ENCODE results near the gene CMSS1.
"Not testable (repeated sequence)": the region's sequence is repeated elsewhere in the genome, so short reads cannot be mapped to it uniquely, and the experiment has no call there.

CMSS1 gene

GRCh38 chr3:100081986-100082692 is 264.5 kb downstream of the CMSS1 start:
- no peak for DNase-seq (ENCODE audit: low read depth, low spot score)

- DNase-seq (ENCODE audit: low read depth, low spot score): no peak
These were observed 265.1 kb downstream of the CMSS1 start for GRCh38 chr3:100082714-100083113.

- no peak for DNase-seq (ENCODE audit: low read depth, low spot score)
These were observed 265.5 kb downstream of the CMSS1 start for GRCh38 chr3:100083209-100083608.

GRCh38 chr3:100084100-100084806 is 266.6 kb downstream of the CMSS1 start:
- no peak for DNase-seq (ENCODE audit: low read depth, low spot score)

- DNase-seq (ENCODE audit: low read depth, low spot score): no peak
These were observed 268.7 kb downstream of the CMSS1 start for GRCh38 chr3:100086401-100086800.

GRCh38 chr3:100087198-100087597 is 269.5 kb downstream of the CMSS1 start:
- no peak for DNase-seq (ENCODE audit: low read depth, low spot score)

- DNase-seq (ENCODE audit: low read depth, low spot score): no peak
These were observed 271.2 kb downstream of the CMSS1 start for GRCh38 chr3:100088735-100089368.

GRCh38 chr3:100089812-100090668 is 272.4 kb downstream of the CMSS1 start:
- no peak for DNase-seq (ENCODE audit: low read depth, low spot score)

- no peak for DNase-seq (ENCODE audit: low read depth, low spot score)
These were observed 273.0 kb downstream of the CMSS1 start for GRCh38 chr3:100090669-100091005.

- no peak for DNase-seq (ENCODE audit: low read depth, low spot score)
These were observed 276.2 kb downstream of the CMSS1 start for GRCh38 chr3:100093831-100094230.

GRCh38 chr3:100096286-100096685 is 278.6 kb downstream of the CMSS1 start:
- not testable (repeated sequence) for DNase-seq (ENCODE audit: low read depth, low spot score)

GRCh38 chr3:100096866-100097265 is 279.2 kb downstream of the CMSS1 start:
- no peak for DNase-seq (ENCODE audit: low read depth, low spot score)

GRCh38 chr3:100097919-100098783 is 280.5 kb downstream of the CMSS1 start:
- no peak for DNase-seq (ENCODE audit: low read depth, low spot score)

GRCh38 chr3:100098784-100099070 is 281.1 kb downstream of the CMSS1 start:
- DNase-seq (ENCODE audit: low read depth, low spot score): no peak

- no peak for DNase-seq (ENCODE audit: low read depth, low spot score)
These were observed 282.0 kb downstream of the CMSS1 start for GRCh38 chr3:100099621-100100020.

- DNase-seq (ENCODE audit: low read depth, low spot score): no peak
These were observed 282.8 kb downstream of the CMSS1 start for GRCh38 chr3:100100425-100100824.

- DNase-seq (ENCODE audit: low read depth, low spot score): no peak
These were observed 285.1 kb downstream of the CMSS1 start for GRCh38 chr3:100102757-100103156.

GRCh38 chr3:100103558-100104441 is 286.1 kb downstream of the CMSS1 start:
- DNase-seq (ENCODE audit: low read depth, low spot score): no peak

GRCh38 chr3:100104442-100104798 is 286.8 kb downstream of the CMSS1 start:
- no peak for DNase-seq (ENCODE audit: low read depth, low spot score)

- no peak for DNase-seq (ENCODE audit: low read depth, low spot score)
These were observed 287.3 kb downstream of the CMSS1 start for GRCh38 chr3:100104817-100105413.

Data from activated CD4-positive, CD25-positive, alpha-beta regulatory T cell treated with anti-CD3 and anti-CD28 coated beads, Interleukin-2, amount 50 U/mL, for 16 hours (primary cell).